ENCODE measurements around the gene LAMP2.
"Not testable (repeated sequence)": the region's sequence is repeated elsewhere in the genome, so short reads cannot be mapped to it uniquely, and the experiment has no call there.

Gene LAMP2

DNA sequence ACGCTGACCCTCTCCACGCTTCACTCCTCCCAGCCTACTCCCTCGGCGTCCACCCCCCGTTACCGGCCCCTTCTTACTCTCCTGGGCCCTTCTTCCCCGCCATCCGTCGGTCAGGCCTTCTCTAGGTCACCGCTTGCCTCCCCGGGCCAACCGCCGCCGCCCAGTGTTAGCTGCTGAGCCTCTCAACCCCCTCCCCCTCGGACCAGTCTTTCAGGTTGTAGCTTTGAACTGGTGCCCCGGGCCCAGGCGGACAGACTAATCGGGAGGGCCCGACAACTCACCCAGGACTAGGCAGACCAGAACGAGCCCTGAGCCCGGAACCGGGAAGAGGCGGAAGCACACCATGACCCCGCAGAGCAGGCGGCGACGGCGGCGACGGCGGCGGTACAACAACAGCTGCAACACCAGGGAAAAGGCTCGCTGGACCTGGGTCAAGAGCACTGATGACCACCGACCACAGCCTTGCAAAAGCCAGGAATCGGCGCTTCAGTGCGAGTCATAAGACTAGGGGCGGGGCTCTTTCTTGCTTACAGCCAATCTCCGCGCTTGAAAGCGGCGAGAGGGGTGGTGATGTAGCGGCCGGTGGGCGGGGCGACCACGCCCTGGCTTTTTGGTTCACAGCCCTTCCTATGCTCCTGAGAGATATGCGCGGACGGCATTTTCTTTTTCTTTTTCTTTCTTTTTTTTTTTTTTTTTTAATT is at the start of gene LAMP2:
LAMP2 (minus strand) TSS at position 472 of the 701 bp plus-strand sequence; CDS start at position 345, 127 bp downstream.
- TF ChIP-seq CTCF (IDR thresholded peaks at IDR 0.05; ENCODE audit: low read depth, low read length) = no peak

GRCh38 chrX:120517936-120518335 is 48.8 kb upstream of the LAMP2 start:
- TF ChIP-seq CTCF (IDR thresholded peaks at IDR 0.05; ENCODE audit: low read depth, low read length) = no peak
- DNase-seq (ENCODE audit: extremely low read depth, low read depth) = peak; percentile 15

More for the DNA sequence above, at the start of gene LAMP2:
- peak; percentile 60 for DNase-seq (ENCODE audit: extremely low read depth, low read depth)

DNA sequence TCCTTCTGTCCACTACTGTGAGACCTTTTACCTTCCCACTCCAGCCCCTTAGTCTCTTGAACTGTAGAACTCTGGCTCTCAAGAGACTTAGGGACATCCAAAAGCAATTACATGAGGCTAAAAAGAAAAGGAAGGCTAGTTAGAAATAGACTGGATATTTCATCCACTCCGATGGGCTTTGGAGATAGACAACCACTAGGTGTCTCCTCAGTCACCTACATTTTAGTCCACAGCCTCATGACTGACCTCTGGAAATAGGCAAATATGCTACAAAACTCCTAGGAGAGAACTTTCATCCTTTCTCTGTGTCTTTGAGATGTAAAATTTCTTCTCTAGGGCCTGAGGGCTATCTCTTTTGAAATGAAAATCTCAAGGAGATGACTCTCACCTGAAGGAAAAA is 45.1 kb upstream of the LAMP2 start:
- TF ChIP-seq CTCF (IDR thresholded peaks at IDR 0.05; ENCODE audit: low read depth, low read length) = peak; percentile 25
- no peak for DNase-seq (ENCODE audit: extremely low read depth, low read depth)

DNA sequence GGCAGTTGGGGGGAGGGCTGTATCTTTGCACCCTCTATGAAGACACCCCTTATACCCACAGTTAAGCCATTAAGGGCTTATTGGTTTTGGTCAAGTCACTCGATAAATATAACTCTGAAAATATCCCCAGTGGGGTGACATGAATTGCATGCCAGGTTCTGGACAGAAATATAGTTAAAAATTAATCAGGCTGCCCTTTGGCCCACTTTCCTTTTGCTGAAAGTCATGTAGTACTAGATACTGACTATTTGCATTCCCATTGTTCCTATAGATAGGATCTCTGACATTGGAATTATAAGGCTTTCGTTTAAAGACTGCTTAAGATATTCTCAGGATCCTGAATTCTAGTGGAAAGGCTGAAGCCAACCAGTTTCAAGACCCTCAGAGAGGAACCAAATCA is 43.5 kb upstream of the LAMP2 start:
- no peak for TF ChIP-seq CTCF (IDR thresholded peaks at IDR 0.05; ENCODE audit: low read depth, low read length)
- DNase-seq (ENCODE audit: extremely low read depth, low read depth) = no peak

GRCh38 chrX:120512222-120512621 is 43.1 kb upstream of the LAMP2 start:
- DNase-seq (ENCODE audit: extremely low read depth, low read depth) = no peak
- TF ChIP-seq CTCF (IDR thresholded peaks at IDR 0.05; ENCODE audit: low read depth, low read length) = no peak

DNA sequence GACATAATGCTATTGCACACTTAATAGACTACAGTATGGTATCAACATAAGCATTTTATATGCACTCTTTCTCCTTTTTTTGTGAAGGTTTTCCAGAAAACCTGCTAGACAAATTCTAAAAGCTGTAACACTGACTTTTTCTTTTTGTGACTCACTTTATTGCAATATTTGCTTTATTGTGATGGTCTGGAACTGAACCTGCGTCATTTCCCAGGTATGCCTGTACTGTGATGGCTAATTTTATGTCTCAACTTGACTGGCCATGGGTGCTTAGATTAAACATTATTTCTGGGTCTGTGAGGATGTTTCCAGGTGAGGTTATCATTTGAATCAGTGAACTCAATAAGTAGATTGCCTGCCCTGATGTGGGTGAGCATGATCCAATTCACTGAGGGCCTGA is 35.5 kb upstream of the LAMP2 start:
- TF ChIP-seq CTCF (IDR thresholded peaks at IDR 0.05; ENCODE audit: low read depth, low read length) = no peak
- no peak for DNase-seq (ENCODE audit: extremely low read depth, low read depth)

DNA sequence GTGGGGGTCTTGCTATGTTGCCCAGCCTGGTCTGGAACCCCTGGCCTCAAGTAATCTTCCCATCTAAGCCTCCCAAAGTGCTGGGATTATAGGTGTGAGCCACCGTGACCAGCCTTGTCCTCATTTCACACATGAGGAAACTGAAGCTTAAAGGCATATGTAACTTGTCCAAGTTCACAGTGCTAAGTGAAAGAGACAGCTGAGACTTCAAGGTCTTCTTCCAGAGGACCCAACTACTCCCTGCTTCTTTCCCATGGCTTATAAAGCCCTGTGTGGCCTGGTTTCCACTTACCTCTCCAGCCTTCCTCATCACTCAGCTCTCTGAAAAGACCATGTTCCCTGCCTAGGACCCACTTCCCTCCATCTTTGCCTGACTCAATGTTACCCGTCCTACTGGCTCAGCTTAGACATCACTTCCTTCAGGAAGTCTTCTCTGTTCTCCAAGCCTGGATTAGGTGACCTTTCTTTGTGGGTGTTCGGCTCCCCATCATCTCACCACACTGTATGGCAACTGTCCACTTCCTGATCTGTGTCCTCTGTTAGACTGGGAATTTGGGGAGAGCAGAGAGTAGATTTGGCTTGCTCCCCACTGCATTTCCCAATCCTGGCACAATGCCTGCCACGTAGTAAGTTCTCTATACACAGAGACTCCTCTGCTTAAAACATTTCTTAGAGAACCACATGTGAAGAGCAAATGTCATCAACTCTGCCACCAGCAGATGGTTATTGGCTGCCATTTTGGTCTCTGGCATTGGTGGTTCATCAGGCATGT is 30.4 kb upstream of the LAMP2 start:
- DNase-seq (ENCODE audit: extremely low read depth, low read depth) = no peak
- no peak for TF ChIP-seq CTCF (IDR thresholded peaks at IDR 0.05; ENCODE audit: low read depth, low read length)

GRCh38 chrX:120490119-120490518 is 21.0 kb upstream of the LAMP2 start:
- DNase-seq (ENCODE audit: extremely low read depth, low read depth) = not testable (repeated sequence)
